ENCODE measurements around the gene KCNH4.
"Not testable (repeated sequence)": the region's sequence is repeated elsewhere in the genome, so short reads cannot be mapped to it uniquely, and the experiment has no call there.

DNA sequence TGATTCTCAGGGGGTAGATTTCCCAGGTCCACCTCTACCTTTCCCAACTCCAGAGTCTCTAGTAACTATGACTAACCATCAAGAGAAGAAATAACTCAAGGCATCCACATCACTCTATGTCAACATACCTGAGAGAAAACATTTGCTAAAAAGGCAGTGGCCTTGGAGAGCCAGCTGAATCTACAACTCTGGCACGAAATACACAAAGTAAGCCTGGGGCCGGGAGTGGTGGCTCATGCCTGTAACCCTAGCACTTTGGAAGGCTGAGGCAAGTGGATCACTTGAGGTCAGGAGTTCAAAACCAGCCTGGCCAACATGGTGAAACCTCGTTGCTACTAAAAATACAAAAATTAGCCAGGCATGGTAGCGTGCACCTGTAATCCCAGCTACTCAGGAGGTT is 37.8 kb downstream of the KCNH4 start:
- TF ChIP-seq POLR2A (IDR thresholded peaks at IDR 0.05): not testable (repeated sequence)
- TF ChIP-seq, protein P1, sequence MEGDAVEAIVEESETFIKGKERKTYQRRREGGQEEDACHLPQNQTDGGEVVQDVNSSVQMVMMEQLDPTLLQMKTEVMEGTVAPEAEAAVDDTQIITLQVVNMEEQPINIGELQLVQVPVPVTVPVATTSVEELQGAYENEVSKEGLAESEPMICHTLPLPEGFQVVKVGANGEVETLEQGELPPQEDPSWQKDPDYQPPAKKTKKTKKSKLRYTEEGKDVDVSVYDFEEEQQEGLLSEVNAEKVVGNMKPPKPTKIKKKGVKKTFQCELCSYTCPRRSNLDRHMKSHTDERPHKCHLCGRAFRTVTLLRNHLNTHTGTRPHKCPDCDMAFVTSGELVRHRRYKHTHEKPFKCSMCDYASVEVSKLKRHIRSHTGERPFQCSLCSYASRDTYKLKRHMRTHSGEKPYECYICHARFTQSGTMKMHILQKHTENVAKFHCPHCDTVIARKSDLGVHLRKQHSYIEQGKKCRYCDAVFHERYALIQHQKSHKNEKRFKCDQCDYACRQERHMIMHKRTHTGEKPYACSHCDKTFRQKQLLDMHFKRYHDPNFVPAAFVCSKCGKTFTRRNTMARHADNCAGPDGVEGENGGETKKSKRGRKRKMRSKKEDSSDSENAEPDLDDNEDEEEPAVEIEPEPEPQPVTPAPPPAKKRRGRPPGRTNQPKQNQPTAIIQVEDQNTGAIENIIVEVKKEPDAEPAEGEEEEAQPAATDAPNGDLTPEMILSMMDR (IDR thresholded peaks at IDR 0.05): not testable (repeated sequence)

All from ovary (tissue), 3 donors.